A204.1 (cell line): ENCODE measurements around the gene ITPR3.

ENCODE experiments used
- FAIRE-seq: peaks from 2 replicates; lab custom pipeline; 2012; peaks lifted over from hg19 to GRCh38; lab: Jason Lieb, UNC

The ITPR3 gene

GRCh38 chr6:33700391-33701050, 79.4 kb downstream of the ITPR3 start:
- no peak for FAIRE-seq

GRCh38 chr6:33702345-33702977, 81.3 kb downstream of the ITPR3 start:
- FAIRE-seq = no peak

GRCh38 chr6:33704215-33705066, 83.3 kb downstream of the ITPR3 start:
- no peak for FAIRE-seq

- FAIRE-seq = no peak
Observed at GRCh38 chr6:33705268-33705885, 84.3 kb downstream of the ITPR3 start.

- no peak for FAIRE-seq
Observed at GRCh38 chr6:33705955-33706725, 85.0 kb downstream of the ITPR3 start.

- no peak for FAIRE-seq
Observed at GRCh38 chr6:33707771-33708170, 86.6 kb downstream of the ITPR3 start.

GRCh38 chr6:33708516-33709204, 87.5 kb downstream of the ITPR3 start:
- no peak for FAIRE-seq

- no peak for FAIRE-seq
Observed at GRCh38 chr6:33709605-33710295, 88.6 kb downstream of the ITPR3 start.

GRCh38 chr6:33710296-33711121, 89.4 kb downstream of the ITPR3 start:
- FAIRE-seq = no peak

GRCh38 chr6:33711140-33712129, 90.3 kb downstream of the ITPR3 start, which contains the start of gene UQCC2:
UQCC2 (minus strand) TSS chr6:33711700; CDS start chr6:33711686, 14 bp downstream.
- peak; percentile 85 for FAIRE-seq

GRCh38 chr6:33712914-33713313, 91.8 kb downstream of the ITPR3 start:
- no peak for FAIRE-seq

- no peak for FAIRE-seq
Observed at GRCh38 chr6:33713786-33714185, 92.7 kb downstream of the ITPR3 start.

GRCh38 chr6:33714385-33715040, 93.4 kb downstream of the ITPR3 start:
- no peak for FAIRE-seq

- FAIRE-seq = no peak
Observed at GRCh38 chr6:33716379-33716778, 95.3 kb downstream of the ITPR3 start.

- no peak for FAIRE-seq
Observed at GRCh38 chr6:33716890-33717632, 95.9 kb downstream of the ITPR3 start.

GRCh38 chr6:33717934-33718455, 96.9 kb downstream of the ITPR3 start:
- FAIRE-seq = no peak

GRCh38 chr6:33718713-33719112, 97.6 kb downstream of the ITPR3 start:
- FAIRE-seq = no peak
